ENCODE data around the gene TXNDC11.

TXNDC11 gene

GRCh38 chr16:11673091-11674000 lies 69.3 kb downstream of the TXNDC11 start:
- no peak for DNase-seq

GRCh38 chr16:11672206-11673090 lies 70.2 kb downstream of the TXNDC11 start:
- DNase-seq: peak in 1 of 4 experiments; percentile 14

- no peak for DNase-seq
These were observed 71.0 kb downstream of the TXNDC11 start for GRCh38 chr16:11671676-11672075.

- no peak for DNase-seq
These were observed 71.4 kb downstream of the TXNDC11 start for GRCh38 chr16:11671271-11671670.

- peak in 1 of 4 experiments; percentile 15 for DNase-seq
These were observed 72.2 kb downstream of the TXNDC11 start for GRCh38 chr16:11670171-11671131.

- DNase-seq: no peak
These were observed 73.1 kb downstream of the TXNDC11 start for GRCh38 chr16:11669380-11670146.

- peak in 1 of 4 experiments; percentile 21 for DNase-seq
These were observed 73.9 kb downstream of the TXNDC11 start for GRCh38 chr16:11668623-11669379.

GRCh38 chr16:11667824-11668622 lies 74.6 kb downstream of the TXNDC11 start, which contains the start of gene SNN:
TSS of gene SNN (plus strand) at chr16:11668455. CDS start at chr16:11676060, 7,605 bp downstream.
- peak; percentile 45 to 86 (median 68) for DNase-seq

GRCh38 chr16:11667221-11667823 lies 75.3 kb downstream of the TXNDC11 start:
- no peak for DNase-seq

- DNase-seq: no peak
These were observed 76.3 kb downstream of the TXNDC11 start for GRCh38 chr16:11666103-11667055.

GRCh38 chr16:11665071-11665491 lies 77.6 kb downstream of the TXNDC11 start:
- DNase-seq: peak in 2 of 4 experiments; percentile 34 to 53

- DNase-seq: no peak
These were observed 80.1 kb downstream of the TXNDC11 start for GRCh38 chr16:11662582-11662981.

- DNase-seq: no peak
These were observed 82.1 kb downstream of the TXNDC11 start for GRCh38 chr16:11660565-11660964.

GRCh38 chr16:11658896-11659708 lies 83.6 kb downstream of the TXNDC11 start:
- no peak for DNase-seq

- no peak for DNase-seq
These were observed 85.1 kb downstream of the TXNDC11 start for GRCh38 chr16:11657556-11657955.

- DNase-seq: no peak
These were observed 87.0 kb downstream of the TXNDC11 start for GRCh38 chr16:11655655-11656054.

- no peak for DNase-seq
These were observed 90.9 kb downstream of the TXNDC11 start for GRCh38 chr16:11651796-11652195.

Measured in activated naive CD4-positive, alpha-beta T cell (primary cell).